SKM-1 treated with dmso at 0.1 percent for 144 hours (cell line): Measurements from ENCODE around the gene C1orf94.

Experiments
- DNase-seq: peaks from one replicate; lab custom pipeline; 2025; ENCODE audit not compliant: unreplicated experiment; lab: John Stamatoyannopoulos, UW

C1orf94 gene

DNA sequence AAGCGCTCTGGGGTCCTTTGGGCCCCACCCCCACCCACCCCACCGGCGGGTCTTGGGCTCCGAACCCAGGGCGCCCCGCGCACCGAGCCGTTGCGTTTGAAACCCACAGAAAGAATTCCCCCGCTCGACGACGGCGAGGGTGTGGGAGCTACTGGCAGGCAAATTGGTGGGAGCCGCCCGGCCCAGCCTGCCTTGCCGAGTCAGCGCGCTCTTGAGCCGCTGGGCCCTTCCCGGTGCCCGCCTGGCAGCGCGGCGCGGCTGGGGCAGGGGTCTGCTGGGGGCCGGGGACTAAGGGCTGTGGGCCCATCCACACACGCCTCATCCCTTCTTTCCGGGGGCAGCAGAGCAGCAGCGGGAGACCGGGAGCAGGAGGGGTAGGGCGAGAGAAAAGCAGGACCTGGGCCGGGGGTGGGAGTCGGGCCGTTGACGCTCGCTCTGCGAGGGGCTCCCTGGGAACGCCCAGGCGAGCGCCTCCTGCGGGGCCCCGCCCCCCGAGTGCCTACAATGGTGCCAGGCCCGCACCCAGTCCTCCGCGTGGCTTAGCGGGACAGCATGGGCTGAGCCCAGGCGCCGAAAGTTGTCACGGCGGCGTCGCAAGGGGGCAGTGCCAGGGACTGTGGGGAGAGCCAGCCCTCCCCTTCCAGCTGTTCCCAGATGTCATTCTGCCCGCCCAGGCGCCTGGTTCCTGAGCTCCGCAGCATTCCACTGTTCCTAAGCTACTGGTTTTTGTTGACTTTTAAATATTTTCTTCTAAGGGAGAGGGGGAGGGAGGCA lies at the start of gene C1orf94:
Gene C1orf94, plus strand, starts transcription at position 78 of the 774 bp plus-strand sequence. CDS start 883 bp downstream, outside the sequence.
- no peak for DNase-seq

GRCh38 chr1:34127006-34128000 lies 49.4 kb upstream of the C1orf94 start:
- DNase-seq, result no peak

DNA sequence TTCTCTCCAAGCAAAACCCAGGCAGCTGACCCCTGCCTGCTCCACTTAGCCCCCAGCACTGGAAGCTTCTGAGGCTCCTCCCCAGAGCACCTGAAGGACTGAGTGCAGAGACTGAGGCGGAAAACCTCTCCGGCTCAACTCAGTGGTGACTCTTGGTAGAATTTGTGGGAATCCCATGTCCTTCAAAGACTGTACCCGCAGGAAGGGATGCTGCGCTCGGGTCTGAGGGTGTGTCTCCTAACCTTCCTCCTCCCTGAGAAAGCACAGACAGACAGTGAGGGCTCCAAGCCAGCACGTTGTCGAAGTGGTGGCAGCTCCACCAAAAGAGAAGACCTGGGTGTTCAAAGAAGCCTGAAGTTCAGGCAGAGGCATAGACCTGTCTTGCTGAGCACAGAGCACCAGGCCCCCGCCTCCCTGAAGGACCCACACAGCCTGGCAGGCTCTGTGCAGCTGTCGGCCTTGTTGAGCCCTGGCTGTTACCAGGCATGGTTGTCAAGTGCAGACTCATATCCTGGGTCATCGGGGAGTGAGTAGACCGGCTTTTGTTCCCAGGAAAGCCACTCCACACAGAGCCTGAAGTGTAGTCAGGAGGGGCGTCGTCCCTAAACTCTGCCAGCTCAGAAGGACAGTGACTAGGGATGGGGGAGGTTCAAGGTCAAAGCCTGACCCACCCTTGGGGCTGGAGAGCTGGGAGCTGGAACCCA lies 48.4 kb upstream of the C1orf94 start:
- DNase-seq, result no peak

GRCh38 chr1:34129630-34130029 lies 47.1 kb upstream of the C1orf94 start:
- DNase-seq, result no peak

- no peak for DNase-seq
These were observed 46.4 kb upstream of the C1orf94 start for GRCh38 chr1:34130306-34130705.

GRCh38 chr1:34131396-34132160 lies 45.1 kb upstream of the C1orf94 start:
- DNase-seq, result no peak

DNA sequence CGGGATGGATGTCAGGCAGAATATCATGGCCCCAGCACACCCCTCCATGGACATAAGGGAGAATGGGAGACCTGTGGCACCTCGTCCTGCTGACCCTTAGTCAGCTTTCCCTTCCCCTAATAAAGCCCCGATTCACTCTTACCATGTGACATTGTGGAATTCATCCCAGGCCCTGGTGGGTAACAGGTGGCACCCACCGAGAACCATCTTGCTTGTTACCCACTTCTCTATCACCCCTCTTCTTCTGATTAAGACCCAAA lies 44.6 kb upstream of the C1orf94 start:
- DNase-seq, result no peak

GRCh38 chr1:34137411-34137810 lies 39.3 kb upstream of the C1orf94 start:
- DNase-seq, result no peak

- no peak for DNase-seq
These were observed 36.6 kb upstream of the C1orf94 start for GRCh38 chr1:34140011-34140676.

DNA sequence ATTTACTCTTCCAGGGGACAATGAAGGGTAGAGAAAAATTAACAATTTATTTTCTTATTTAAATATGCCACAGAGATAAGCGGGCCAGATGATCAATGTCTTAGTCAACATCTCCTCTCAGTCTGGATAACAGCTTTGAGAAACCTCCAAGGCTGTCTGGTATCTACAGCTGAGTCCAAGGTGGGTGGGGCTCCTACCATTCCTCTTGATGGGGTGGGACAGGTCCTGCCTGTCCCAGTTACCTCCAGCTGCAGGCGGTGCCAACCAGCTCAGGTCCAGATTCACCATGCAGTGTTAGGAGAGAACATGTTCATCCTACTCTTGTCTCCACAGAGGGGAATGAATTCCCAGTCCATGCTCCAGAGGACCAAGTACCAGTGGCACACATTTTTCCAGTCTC lies 32.7 kb upstream of the C1orf94 start:
- no peak for DNase-seq

DNA sequence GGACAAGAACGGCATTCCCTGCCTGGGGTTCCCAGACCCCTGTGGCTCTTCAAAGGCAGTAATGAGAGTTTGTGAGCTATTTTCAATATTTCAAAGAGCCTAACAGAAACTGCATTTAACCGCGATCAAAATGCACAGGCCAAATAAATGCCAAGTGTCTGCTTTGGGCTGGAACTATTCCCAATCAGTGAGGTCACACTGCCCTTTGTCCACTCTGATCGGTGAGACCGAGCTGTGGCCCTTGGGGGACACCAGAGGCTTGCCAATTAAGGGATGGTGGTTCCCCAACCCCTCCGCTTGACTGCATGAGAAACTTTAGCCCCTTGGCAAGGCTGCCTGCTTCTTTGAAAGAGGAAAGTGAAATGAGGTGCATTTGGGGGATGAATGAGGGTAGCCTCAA lies 31.9 kb upstream of the C1orf94 start:
- no peak for DNase-seq

GRCh38 chr1:34147301-34147700 lies 29.4 kb upstream of the C1orf94 start:
- no peak for DNase-seq

DNA sequence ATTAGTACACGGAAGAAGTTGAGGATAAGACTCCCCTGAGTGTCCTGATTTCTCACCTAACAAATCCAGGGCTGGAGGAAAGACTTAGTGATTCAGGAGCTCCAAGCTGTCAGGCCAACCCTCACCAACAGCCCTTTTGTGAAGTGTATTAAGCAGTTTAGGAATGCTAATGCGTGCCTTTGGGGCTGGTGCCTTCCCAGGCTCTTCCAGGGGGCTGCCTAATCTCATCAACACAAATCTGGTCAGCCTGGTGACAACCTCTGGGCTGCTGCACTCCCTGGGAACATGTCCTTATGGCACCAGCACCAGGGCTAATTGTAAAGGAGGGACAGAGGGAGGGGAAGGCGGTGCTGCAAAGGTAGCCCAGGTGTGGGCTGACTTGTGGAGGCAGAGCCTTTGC lies 27.2 kb upstream of the C1orf94 start:
- DNase-seq, result no peak

DNA sequence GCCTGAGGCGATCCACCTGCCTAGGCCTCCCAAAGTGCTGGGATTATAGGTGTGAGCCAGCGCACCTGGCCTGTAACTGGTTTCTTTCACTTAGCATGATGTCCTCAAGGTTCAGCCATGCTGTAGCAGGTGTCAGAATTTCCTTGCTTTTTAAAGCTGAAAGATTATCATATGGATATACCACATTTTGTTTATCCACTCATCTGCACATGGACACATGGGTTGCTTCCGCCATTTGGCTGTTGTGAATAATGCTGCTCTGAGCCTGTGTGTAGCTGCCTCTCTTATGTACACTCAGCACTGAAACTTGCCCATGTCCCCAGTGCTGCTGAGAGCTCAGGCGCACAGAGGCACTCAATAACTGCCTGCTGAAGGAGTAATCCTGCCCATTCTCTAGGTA lies 23.5 kb upstream of the C1orf94 start:
- DNase-seq, result no peak

DNA sequence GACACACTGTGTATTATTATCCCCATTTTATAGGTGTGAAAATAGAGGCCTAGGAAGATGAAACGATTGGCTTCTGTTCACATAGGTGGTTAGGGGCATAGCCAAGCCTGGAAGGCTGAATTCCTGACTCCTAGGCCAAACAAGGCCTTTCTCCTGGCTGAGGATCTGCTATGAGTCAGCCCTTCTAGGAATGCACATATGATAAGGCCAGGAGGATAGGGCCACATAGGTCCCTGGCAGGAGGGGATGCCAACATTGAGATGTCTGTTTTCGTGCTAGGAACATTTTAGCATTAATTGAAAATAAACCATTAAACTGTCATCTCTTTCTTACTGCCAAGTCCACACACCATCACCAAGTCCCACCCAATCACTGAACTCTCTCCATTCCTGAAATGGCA lies 20.8 kb upstream of the C1orf94 start:
- DNase-seq, result no peak

DNA sequence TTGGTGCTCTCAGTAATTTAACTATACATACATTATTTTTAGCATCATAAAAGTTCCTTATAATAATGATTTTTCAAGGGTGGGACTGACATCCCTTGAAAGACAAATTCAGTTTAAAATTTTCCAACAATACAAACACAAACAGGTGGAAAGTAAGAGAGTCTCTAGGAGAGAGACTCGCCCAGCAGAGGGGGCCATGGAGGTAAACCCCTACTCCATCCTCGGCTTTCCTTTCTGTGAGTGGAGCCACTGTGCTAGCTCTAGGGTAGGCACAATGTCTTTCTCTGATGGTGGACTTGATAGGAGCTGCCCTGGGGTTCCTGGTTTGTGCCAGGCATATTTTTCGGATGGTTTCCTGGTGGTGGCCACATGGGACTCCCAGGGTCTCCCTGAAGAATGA lies 20.0 kb upstream of the C1orf94 start:
- DNase-seq, result no peak

DNA sequence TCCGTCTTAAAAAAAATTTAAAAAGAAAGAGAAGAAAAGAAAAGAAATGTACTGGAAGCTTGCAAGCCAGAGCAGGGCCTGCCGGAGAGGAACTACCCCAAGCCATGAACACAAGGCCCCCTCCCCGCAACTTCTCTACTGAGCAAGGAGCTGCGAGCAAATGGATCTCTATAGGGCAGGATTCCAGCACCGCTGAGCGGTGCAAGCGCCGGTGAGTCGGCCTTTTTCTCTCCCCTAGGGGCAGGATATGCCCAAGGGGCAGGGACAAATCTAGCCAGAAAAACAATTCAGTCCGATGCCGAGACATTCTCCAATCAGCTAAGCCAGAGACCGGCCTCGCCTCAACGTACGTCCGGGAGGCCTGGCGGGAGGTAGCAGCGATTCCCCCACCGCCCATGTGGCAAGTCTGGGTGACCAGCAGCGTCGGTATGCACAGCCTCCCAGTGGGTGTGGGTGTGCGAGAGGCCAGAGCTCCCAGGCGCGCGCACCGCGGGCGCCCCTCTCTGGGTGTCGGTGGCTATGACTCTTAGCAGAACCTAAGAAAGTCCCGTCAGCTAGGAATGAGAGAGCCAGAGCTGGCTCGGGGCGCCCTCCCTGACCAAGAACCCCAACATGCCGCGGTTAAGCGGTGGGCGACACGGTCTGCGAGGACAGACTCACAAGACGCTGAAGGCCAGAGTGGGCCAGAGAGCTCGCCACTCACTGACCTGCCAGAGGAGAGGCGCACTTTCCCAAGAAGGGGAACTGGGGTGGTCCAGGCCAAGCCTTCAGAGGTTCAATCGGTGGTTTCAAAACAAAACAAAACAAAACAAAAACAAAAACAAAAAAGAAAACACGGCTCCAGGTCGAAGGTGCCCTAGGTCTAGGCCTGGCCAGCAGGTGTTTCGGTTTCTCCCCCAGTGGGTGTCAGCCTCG lies 13.6 kb upstream of the C1orf94 start:
- no peak for DNase-seq

DNA sequence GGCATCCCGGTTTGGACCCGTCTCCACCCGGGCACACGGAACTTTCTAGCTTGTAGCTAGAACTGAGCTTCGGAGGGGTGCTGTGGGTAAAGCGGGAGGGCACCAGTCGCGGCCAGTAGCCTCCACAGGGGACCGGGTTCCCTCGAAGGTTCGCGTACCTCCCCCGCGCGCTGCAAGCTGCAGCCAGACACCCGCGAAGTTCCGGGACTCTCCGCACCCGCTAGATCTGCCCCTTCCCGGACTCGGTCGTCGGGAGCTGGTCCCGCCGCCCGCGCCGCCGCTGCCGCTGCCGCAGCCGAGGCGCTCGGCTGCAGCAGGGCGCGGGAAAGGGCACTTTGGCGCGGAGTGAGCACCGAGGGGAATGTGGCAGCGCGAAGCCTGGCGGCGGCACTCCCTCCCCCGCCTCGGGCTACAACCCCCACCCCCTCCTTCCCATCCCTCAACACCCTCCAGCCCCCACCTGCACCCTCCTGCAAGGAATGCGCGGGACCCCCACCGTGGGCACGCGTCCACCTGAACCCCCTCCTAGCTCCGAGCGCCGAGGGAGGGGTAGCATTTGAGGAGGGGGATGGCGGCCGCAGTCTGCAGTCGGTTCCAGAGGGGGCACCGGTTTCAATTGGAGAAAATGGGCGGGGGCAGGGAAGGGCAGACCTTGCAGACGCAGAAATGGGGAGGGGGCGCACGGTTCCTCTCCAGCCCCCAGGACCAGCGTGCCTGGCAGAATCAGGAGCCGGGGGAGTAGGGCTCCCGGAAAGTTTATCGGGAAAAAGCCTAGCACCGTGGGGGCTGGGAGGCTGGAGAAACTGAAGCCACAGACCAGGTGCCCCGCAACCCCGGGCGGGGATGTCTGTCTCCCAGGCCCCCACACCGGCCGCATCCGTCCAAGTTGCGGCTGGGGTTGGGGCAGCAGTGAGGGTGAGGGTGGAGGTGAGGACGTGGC lies 12.6 kb upstream of the C1orf94 start:
- DNase-seq, result no peak
